ENCODE results near the gene SH3BGRL.

Gene SH3BGRL

DNA sequence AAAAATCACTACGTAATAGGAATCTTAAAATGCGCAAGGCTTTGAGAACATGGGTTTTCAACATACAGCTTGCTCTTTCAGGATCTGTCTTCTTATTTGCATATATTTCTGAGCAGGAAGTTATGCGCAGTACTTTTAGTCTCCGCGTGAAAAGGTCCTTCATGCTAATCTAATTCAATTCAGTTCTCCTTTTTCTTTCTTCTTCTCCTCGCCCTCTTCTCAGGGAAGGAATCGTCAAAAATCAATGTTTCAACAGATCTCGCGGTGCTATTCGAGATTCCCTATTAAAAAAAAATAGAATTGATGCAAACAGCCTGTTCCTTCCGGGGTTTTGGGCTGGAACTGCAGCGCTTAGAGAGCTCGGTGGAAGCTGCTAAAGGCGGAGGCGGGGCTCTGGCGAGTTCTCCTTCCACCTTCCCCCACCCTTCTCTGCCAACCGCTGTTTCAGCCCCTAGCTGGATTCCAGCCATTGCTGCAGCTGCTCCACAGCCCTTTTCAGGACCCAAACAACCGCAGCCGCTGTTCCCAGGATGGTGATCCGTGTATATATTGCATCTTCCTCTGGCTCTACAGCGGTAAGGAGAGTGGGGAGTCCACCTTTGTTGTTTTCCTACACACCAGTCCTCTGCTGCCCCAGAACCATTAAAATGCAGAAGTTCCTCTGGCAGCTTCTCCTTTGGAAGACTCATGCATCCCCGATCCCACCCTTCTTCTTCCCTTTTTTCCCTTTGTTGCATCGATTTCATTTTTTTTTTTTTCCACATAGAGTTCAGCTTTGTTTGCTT lies at the start of gene SH3BGRL, which contains the start of gene HMGN5:
Gene SH3BGRL, plus strand, starts transcription at position 432 of the 785 bp plus-strand sequence. Its CDS starts 99 bp downstream, at position 531.
Gene HMGN5, minus strand, starts transcription at position 243 of the 785 bp plus-strand sequence. CDS start 80,364 bp downstream, outside the sequence.
- no peaks in the 10 kb centered on the region for H3K27me3 ChIP-seq (ENCODE audit: insufficient read depth, low read length, poor library complexity)
- peaks cover 31% of the 10 kb centered on the region for H3K4me1 ChIP-seq (ENCODE audit: insufficient read depth, low read length)
- H3K27ac ChIP-seq (ENCODE audit: low read length): peak within 1 kb of the TSS; percentile 97
- H3K4me3 ChIP-seq (ENCODE audit: low read depth in 1 of 2, low read length in 2 of 2): peak within 1 kb of the TSS; percentile 52 to 78
- H3K9me3 ChIP-seq (ENCODE audit: insufficient read depth, low read length, severe bottlenecking): no peaks in the 10 kb centered on the region
- peak; percentile 85 for DNase-seq
- peak; percentile 97 for ATAC-seq (ENCODE audit: insufficient read depth, low read depth)
- H4K20me1 ChIP-seq (ENCODE audit: insufficient read depth, low read length): no peaks in the 10 kb centered on the region; the same call in 1 of the 2 replicates
- peak within 1 kb of the TSS; percentile 83 for H3K4me2 ChIP-seq (ENCODE audit: insufficient read depth, low read length)
- H3K79me2 ChIP-seq (ENCODE audit: insufficient read depth, low read length): peaks cover 56% of the 10 kb centered on the region
- H3K9ac ChIP-seq (ENCODE audit: low read depth, low read length): peak within 1 kb of the TSS; percentile 72
- no peaks in the 10 kb centered on the region; the same call in 1 of the 2 replicates for H3K36me3 ChIP-seq (ENCODE audit: insufficient read depth, low read length)
- TF ChIP-seq, protein P1, sequence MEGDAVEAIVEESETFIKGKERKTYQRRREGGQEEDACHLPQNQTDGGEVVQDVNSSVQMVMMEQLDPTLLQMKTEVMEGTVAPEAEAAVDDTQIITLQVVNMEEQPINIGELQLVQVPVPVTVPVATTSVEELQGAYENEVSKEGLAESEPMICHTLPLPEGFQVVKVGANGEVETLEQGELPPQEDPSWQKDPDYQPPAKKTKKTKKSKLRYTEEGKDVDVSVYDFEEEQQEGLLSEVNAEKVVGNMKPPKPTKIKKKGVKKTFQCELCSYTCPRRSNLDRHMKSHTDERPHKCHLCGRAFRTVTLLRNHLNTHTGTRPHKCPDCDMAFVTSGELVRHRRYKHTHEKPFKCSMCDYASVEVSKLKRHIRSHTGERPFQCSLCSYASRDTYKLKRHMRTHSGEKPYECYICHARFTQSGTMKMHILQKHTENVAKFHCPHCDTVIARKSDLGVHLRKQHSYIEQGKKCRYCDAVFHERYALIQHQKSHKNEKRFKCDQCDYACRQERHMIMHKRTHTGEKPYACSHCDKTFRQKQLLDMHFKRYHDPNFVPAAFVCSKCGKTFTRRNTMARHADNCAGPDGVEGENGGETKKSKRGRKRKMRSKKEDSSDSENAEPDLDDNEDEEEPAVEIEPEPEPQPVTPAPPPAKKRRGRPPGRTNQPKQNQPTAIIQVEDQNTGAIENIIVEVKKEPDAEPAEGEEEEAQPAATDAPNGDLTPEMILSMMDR (IDR thresholded peaks at IDR 0.05; ENCODE audit: borderline replicate concordance, extremely low read depth, low read length, poor library complexity, severe bottlenecking): no peak
- TF ChIP-seq EZH2 (IDR thresholded peaks at IDR 0.05; ENCODE audit: borderline replicate concordance, low read depth, low read length, severe bottlenecking): no peak
- peak within 1 kb of the TSS; percentile 86 for H2AFZ ChIP-seq (ENCODE audit: low read depth, low read length)

DNA sequence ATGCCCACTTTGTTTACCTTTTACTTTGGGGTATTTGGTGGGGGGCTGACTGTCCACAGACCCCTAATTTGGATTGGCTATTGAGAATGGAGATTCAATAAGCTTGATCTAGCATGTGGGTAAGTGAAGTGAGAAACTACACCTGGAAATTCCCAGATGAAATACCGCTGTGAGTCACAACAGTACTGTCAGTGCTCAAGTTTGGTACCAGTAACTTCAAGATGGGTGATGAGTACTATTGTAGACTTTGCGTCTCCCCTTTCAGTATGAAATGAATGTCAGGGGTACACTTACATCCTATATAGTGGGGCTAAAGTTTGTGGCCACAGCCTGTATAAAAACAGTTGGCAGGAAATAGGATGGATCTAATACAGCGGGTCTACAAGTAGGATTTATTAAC lies 33.5 kb upstream of the SH3BGRL start:
- Histone ChIP-seq H3K36me3 (ENCODE audit: insufficient read depth, low read length) (no peaks in the 10 kb centered on the region), H3K79me2 (ENCODE audit: insufficient read depth, low read length) (no peaks in the 10 kb centered on the region), H3K9ac (ENCODE audit: low read depth, low read length) (no peak overlapping the region), H4K20me1 (ENCODE audit: insufficient read depth, low read length) (no peaks in the 10 kb centered on the region), H3K9me3 (ENCODE audit: insufficient read depth, low read length, severe bottlenecking) (no peaks in the 10 kb centered on the region), H3K4me2 (ENCODE audit: insufficient read depth, low read length) (no peak overlapping the region), H3K27me3 (ENCODE audit: insufficient read depth, low read length, poor library complexity) (no peaks in the 10 kb centered on the region), H2AFZ (ENCODE audit: low read depth, low read length) (no peak overlapping the region), H3K4me3 (ENCODE audit: low read depth in 1 of 2, low read length in 2 of 2) (no peak overlapping the region), H3K4me1 (ENCODE audit: insufficient read depth, low read length) (no peaks in the 10 kb centered on the region), H3K27ac (ENCODE audit: low read length) (no peak overlapping the region)
- DNase-seq: no peak
- TF ChIP-seq, protein P1 (IDR thresholded peaks at IDR 0.05; ENCODE audit: borderline replicate concordance, extremely low read depth, low read length, poor library complexity, severe bottlenecking): no peak
- no peak for TF ChIP-seq EZH2 (IDR thresholded peaks at IDR 0.05; ENCODE audit: borderline replicate concordance, low read depth, low read length, severe bottlenecking)
- ATAC-seq (ENCODE audit: insufficient read depth, low read depth): no peak

DNA sequence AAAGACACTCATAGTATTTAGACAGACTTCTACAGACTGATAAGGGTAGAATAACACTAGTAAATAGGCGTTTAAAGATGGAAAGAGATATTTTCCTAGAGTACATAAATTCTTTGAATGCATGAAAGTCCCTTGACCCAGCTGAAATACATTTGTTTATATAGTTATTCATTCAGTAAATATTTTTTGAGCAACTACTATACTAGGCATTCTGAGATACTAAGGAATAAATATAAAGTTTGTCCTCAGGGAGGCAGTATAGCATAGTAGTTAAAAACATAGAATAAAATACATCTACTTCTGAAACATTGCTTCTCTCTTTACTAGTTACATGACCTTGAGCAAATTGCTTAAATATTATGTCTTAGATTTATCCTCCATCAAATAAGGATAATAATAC lies 27.6 kb upstream of the SH3BGRL start:
- ATAC-seq (ENCODE audit: insufficient read depth, low read depth): peak; percentile 48; the same call in 1 of the 3 replicates
- no peak overlapping the region for H3K4me2 ChIP-seq (ENCODE audit: insufficient read depth, low read length)
- DNase-seq: no peak

More for the DNA sequence above, 27.6 kb upstream of the SH3BGRL start:
- no peaks in the 10 kb centered on the region for H3K27me3 ChIP-seq (ENCODE audit: insufficient read depth, low read length, poor library complexity)
- H3K4me3 ChIP-seq (ENCODE audit: low read depth in 1 of 2, low read length in 2 of 2): no peak overlapping the region
- TF ChIP-seq, protein P1 (IDR thresholded peaks at IDR 0.05; ENCODE audit: borderline replicate concordance, extremely low read depth, low read length, poor library complexity, severe bottlenecking): peak; percentile 35
- no peak for TF ChIP-seq EZH2 (IDR thresholded peaks at IDR 0.05; ENCODE audit: borderline replicate concordance, low read depth, low read length, severe bottlenecking)
- no peaks in the 10 kb centered on the region for H3K79me2 ChIP-seq (ENCODE audit: insufficient read depth, low read length)
- H3K9me3 ChIP-seq (ENCODE audit: insufficient read depth, low read length, severe bottlenecking): no peaks in the 10 kb centered on the region
- no peak overlapping the region for H2AFZ ChIP-seq (ENCODE audit: low read depth, low read length)
- H3K27ac ChIP-seq (ENCODE audit: low read length): no peak overlapping the region
- H3K4me1 ChIP-seq (ENCODE audit: insufficient read depth, low read length): no peaks in the 10 kb centered on the region
- no peaks in the 10 kb centered on the region for H4K20me1 ChIP-seq (ENCODE audit: insufficient read depth, low read length)
- H3K9ac ChIP-seq (ENCODE audit: low read depth, low read length): no peak overlapping the region
- no peaks in the 10 kb centered on the region for H3K36me3 ChIP-seq (ENCODE audit: insufficient read depth, low read length)
